ENCODE results near the gene ADGRL3. TPM values are rescaled to one million over a fixed set of nuclear protein-coding genes. Genes with fewer than 3 reads are reported as not detected.
"Not testable (repeated sequence)": the region's sequence is repeated elsewhere in the genome, so short reads cannot be mapped to it uniquely, and the experiment has no call there.

ADGRL3 gene
- total RNA-seq, 1 donor from 2014 or later = 0.12 TPM

- no peak overlapping the region for H3K4me3 ChIP-seq (ENCODE audit: low read depth, low read length)
- TF ChIP-seq CTCF (conservative IDR thresholded peaks at IDR 0.05; ENCODE audit: low read depth, low read length) = no peak
- DNase-seq (ENCODE audit: low read depth) = no peak
These were observed 3.3 kb downstream of the ADGRL3 start for GRCh38 chr4:61203436-61203790.

GRCh38 chr4:61204353-61205060, 4.4 kb downstream of the ADGRL3 start:
- no peak overlapping the region for H3K4me3 ChIP-seq (ENCODE audit: low read depth, low read length)
- DNase-seq (ENCODE audit: low read depth) = peak; percentile 10
- TF ChIP-seq CTCF (conservative IDR thresholded peaks at IDR 0.05; ENCODE audit: low read depth, low read length) = no peak

- no peak overlapping the region for H3K4me3 ChIP-seq (ENCODE audit: low read depth, low read length)
- no peak for TF ChIP-seq CTCF (conservative IDR thresholded peaks at IDR 0.05; ENCODE audit: low read depth, low read length)
- DNase-seq (ENCODE audit: low read depth) = no peak
These were observed 4.9 kb downstream of the ADGRL3 start for GRCh38 chr4:61205066-61205465.

GRCh38 chr4:61207156-61207555, 7.0 kb downstream of the ADGRL3 start:
- not testable (repeated sequence) for DNase-seq (ENCODE audit: low read depth); H3K4me3 ChIP-seq (ENCODE audit: low read depth, low read length)

GRCh38 chr4:61210186-61210939, 10.2 kb downstream of the ADGRL3 start:
- no peak overlapping the region for H3K4me3 ChIP-seq (ENCODE audit: low read depth, low read length)
- DNase-seq (ENCODE audit: low read depth) = no peak
- no peak for TF ChIP-seq CTCF (conservative IDR thresholded peaks at IDR 0.05; ENCODE audit: low read depth, low read length)

- no peak for DNase-seq (ENCODE audit: low read depth)
- TF ChIP-seq CTCF (conservative IDR thresholded peaks at IDR 0.05; ENCODE audit: low read depth, low read length) = no peak
- no peak overlapping the region for H3K4me3 ChIP-seq (ENCODE audit: low read depth, low read length)
These were observed 11.7 kb downstream of the ADGRL3 start for GRCh38 chr4:61211781-61212180.

GRCh38 chr4:61212788-61213187, 12.7 kb downstream of the ADGRL3 start:
- no peak overlapping the region for H3K4me3 ChIP-seq (ENCODE audit: low read depth, low read length)
- no peak for DNase-seq (ENCODE audit: low read depth)
- no peak for TF ChIP-seq CTCF (conservative IDR thresholded peaks at IDR 0.05; ENCODE audit: low read depth, low read length)

Data from epithelial cell of proximal tubule (primary cell).